ENCODE results near the gene CHD9.

GRCh38 chr16:53068423-53068833 is 13.6 kb downstream of the CHD9 start:
- TF ChIP-seq CTCF (IDR thresholded peaks at IDR 0.05) (no peak), POLR2A (IDR thresholded peaks at IDR 0.05) (no peak)

Measured in thyroid gland (tissue), 4 donors.